Stimulated activated CD8-positive, alpha-beta memory T cell treated with anti-CD3 and anti-CD28 coated beads, Interleukin-12 subunit alpha, Interleukin-12 subunit beta, amount 100 ng/mL, for 24 hours (primary cell): ENCODE results near the gene GP1BA.
A peak's percentile ranks its signal among the peaks of the same experiment; 100 is the strongest.

ENCODE experiments used
- DNase-seq: peaks from one replicate; pipeline ENCODE4 v3.0.0-alpha.2; 2020; ENCODE audit errors: extremely low read depth

GP1BA gene

GRCh38 chr17:4938688-4939545, 6.8 kb downstream of the GP1BA start:
- no peak for DNase-seq

GRCh38 chr17:4939546-4939795, 7.4 kb downstream of the GP1BA start:
- DNase-seq = no peak

- peak; percentile 84 for DNase-seq
Measured at GRCh38 chr17:4939796-4940554, 7.9 kb downstream of the GP1BA start, which contains the start of the genes RNF167 and SLC25A11. TSS of gene RNF167 (plus strand) at chr17:4940268. CDS start at chr17:4940910, 642 bp downstream. TSS of gene SLC25A11 (minus strand) at chr17:4940046. CDS start at chr17:4939910, 136 bp downstream.

GRCh38 chr17:4940555-4941318, 8.7 kb downstream of the GP1BA start:
- DNase-seq = no peak

GRCh38 chr17:4941319-4941610, 9.2 kb downstream of the GP1BA start:
- DNase-seq = no peak

DNA sequence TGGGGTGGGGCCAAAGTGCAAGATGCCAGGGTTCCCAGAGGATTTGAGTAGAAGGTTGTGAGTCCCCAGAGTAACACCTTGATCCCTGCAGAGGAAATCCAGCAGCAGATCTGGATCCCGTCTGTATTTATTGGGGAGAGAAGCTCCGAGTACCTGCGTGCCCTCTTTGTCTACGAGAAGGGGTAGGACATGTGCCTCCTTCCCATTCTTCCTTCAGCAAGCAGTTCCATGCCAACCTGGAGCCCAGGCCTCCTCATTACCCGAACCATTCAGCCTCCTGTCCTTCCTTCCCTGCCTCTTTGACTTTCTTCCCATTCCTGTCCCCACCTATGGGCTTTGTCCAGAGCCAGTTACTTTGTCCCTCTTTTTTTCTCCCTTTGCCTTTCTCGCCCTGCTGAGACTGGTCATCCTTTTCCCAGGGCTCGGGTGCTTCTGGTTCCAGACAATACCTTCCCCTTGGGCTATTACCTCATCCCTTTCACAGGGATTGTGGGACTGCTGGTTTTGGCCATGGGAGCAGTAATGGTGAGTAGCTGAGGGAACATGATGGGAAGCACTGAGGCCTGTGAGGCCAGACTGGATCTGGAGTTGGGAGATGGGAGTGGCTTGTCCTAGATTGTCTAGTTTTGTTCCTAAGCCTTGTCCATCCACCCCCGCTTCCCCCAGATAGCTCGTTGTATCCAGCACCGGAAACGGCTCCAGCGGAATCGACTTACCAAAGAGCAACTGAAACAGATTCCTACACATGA, 10.9 kb downstream of the GP1BA start:
- DNase-seq = no peak

GRCh38 chr17:4944163-4944553, 12.1 kb downstream of the GP1BA start:
- no peak for DNase-seq

DNA sequence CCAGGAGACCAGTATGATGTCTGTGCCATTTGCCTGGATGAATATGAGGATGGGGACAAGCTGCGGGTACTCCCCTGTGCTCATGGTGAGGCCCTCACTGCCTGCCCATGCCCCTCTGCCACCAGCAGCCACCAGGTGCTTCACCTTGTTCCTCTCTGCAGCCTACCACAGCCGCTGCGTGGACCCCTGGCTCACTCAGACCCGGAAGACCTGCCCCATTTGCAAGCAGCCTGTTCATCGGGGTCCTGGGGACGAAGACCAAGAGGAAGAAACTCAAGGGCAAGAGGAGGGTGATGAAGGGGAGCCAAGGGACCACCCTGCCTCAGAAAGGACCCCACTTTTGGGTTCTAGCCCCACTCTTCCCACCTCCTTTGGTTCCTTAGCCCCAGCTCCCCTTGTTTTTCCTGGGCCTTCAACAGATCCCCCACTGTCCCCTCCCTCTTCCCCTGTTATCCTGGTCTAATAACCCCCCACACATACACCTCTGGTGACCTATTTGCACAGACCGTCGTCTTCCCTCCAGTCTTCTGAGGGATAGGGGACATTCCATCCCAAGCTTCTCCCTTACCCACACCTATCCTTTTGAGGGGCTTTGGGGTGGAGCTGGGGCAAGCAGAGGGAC, 12.6 kb downstream of the GP1BA start:
- no peak for DNase-seq

DNA sequence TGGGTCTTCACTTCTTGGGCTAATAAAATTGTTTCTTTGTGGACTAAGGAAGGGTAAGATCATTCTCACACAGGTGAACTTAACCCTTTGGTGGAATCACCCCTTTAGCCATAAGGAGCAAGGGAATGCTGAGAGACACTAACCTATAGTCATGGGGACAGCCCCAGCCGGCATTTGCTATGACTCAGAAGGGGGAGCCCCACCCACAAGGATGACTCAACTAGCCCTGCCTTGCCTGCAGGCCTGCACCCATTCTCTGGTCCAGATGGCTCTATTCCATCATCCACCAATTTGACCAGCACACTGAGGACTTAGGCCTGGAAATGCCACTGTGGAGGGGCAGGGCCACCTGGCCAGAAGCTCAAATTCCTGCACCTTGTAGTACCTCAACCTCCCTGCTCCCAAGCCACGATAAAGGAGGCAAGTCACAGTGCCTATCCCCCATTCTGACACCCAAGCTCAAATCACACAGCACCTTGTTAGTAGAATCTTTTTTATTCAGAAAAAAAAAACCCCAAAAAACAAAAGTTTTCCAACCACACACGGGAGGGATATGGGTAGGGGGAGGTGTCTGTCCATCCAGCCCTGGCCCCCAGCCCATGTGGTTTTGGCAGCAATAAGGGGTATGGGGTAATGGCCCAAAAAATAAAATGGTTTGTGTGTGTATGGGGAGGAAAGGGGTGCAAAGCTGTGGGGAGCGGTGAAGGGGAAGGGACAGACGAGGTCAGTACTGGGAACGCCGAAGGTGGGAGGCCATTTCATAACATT, 13.3 kb downstream of the GP1BA start:
- DNase-seq = peak; percentile 70

DNA sequence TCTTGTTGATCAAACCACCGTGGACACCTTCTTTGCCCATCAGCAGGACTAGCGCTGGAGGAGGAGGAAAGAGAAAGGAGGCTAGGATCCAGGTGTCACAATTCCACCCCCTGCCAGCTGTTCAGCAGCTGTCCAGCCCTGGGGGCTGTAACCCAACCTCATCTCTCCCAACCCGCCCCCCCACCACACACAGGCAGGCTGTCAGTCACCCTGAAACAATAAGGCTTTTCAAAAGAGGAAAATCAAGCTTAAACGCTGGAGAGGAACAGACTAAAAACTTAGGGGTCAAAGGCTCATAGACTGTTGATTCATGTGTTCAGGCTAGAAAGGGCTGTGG, 13.8 kb downstream of the GP1BA start:
- no peak for DNase-seq

DNA sequence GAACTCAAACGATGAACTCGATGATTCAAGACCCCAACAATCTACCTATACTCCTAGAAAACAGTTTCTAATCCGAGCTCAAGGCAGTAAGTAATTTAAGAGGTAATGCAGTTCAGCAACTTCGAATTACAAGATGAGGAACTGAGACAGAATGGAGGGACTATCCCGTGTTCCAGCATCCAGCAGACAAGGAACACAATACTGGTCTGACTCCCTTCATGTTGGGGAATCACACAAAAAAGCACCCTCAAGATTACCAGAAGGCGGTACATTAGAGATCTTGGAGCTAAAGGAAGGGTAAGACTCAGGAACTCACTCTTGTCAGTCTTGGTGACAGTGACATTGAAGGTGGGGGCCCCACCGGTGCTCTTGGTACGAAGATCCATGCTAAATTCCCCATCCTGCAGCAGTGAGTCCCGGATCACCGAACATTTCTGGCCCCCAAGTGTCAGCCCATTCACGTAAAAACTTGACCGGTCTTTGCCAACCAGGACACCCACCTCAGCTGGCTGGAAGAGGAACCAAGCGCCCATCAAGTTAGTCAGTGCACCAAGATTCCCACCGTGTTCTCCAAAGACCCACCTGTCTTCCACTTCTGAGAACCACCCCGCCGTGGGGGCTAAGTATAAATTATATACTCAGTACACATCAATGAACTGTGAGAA, 14.4 kb downstream of the GP1BA start:
- no peak for DNase-seq

DNA sequence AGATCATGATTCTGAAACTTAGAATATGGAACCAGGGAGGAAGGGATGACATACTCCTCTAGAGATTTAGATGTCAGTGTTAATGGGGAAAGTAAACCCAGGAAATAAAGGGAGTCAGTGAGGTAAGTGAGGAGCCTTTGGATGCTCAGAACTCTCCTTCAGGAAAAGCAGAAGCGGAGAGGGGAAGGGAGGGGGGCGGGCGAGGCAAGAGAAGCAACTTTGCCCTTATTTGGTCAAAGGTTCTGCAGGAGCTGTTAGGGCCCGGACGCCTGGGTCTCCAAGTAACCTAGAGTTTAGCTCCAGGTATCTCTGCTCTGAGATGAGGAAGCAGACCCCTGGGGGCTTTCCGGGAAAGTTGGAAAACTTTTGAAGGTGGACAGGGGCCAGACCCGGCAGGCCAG, 14.9 kb downstream of the GP1BA start:
- no peak for DNase-seq

DNA sequence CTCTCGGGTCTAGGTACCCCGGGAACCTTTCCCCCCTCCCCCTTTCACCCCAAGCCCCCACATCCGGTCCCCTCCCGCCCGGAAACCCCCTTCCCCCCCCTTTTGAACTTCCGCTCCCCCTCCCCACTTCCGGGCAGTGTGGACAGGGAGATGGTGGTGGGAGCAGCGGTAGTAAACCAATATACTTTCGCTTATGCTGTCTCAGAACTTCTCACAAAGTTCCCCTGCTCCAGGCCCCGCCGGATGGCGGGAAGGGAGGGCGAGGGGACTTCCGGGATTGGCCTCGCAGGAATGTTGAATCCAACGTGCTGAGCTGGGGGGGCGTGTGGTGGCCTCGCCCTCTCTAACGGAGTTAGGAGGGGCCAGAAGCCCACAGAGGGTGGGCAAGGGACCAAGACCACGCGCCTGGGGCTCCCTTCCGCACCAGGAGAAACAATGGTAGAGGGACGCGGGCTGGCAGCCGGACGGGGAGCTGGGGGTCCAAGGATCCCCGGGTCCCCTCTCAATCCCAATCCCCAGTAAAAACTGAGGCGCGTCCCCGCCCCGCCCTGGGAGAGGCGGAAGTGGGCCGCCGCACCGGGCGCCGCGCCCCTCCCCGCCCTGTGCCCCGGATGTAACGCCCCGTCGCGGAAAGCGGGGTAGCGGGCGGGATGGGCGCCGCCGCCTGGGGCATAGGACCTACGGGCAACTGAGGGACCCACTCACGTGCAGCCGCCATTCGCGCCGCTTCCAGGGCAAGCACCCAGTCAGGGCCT, 15.5 kb downstream of the GP1BA start:
- no peak for DNase-seq

- DNase-seq = peak; percentile 82
Measured at GRCh38 chr17:4948166-4948930, 16.3 kb downstream of the GP1BA start, which contains the start of gene PFN1. TSS of gene PFN1 (minus strand) at chr17:4948530. CDS start at chr17:4948394, 136 bp downstream.

DNA sequence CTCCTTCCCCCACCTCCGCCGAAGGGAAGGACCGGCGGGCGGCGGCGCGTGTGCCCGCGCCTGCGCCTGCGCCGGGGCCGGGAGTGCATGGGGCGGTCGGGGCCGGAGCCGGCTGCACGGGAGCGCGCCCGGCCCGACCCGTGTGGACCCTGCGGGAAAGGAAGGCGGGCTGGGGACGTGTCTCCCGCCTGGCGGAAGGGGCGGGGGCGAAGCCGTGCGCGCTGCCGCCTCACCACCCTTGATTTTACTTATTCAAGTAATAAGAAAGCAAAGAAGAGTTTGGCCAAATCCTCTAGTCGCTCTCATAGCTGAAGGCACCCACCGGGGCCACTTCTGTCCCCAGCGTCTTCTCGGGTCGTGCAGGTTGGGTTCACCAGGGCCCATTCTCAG, 16.8 kb downstream of the GP1BA start:
- DNase-seq = peak; percentile 60

- peak; percentile 58 for DNase-seq
Measured at GRCh38 chr17:4949321-4950074, 17.4 kb downstream of the GP1BA start.

- DNase-seq = no peak
Measured at GRCh38 chr17:4950075-4950745, 18.1 kb downstream of the GP1BA start.
